ENCODE measurements around the gene NHLH1.

Gene NHLH1

DNA sequence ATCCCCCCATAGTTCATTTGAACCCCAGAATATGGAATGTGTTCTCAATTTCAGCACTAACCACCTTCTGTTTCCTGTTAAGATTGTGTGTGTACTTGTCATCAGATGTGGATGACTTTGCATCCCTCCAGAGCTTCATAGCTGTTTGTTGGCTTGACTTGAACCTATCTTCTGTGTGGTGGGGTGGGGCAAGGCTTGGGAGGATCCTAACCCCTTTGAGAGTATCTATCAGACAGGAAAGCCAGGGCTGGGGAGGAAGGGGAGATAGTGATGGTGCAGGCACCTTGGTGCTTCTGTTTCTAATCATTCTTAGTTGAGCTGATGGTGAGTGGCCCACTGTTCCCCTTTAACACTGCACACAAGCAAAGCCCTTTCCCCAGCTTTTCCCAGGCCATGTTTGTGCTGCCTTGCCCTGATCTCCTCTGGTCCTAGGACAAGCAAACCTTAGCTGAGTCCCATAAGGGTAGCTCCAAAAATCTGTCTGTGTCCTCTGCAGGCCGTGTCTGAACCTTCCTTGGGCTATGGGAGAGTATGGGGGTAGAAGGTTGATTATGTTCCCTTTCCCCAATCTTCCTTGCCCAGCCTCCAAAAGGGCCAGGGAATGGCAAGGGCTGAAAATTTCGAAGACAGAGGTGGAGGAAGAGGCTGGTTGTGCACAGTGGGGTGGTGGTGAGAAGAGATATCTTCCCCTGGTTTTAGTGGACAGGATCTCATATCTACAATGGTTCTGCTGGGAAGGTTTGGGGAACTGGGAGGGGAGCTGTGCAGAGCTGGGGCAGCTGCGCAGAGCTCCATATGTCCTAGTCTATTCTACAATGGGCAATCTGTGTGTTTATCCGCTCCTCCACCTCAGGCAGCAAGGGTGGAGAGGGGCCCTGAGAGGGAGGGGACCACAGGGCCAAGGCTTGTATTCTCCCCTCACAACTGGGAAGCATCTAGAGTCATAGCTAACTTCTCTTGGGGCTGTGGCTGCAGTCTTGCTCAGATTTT, 1.4 kb downstream of the NHLH1 start:
- Histone ChIP-seq H3K9me3 (replicated peaks; ENCODE audit: insufficient read depth, low read length) (no peaks in the 10 kb centered on the region), H3K36me3 (replicated peaks; ENCODE audit: insufficient read depth, low read length) (no peaks in the 10 kb centered on the region), H3K4me2 (ENCODE audit: low read depth, low read length) (no peak overlapping the region), H3K9me2 (replicated peaks; ENCODE audit: insufficient read depth, low read length) (no peaks in the 10 kb centered on the region), H3K27me3 (replicated peaks; ENCODE audit: insufficient read depth, low read length) (no peaks in the 10 kb centered on the region), H2AFZ (ENCODE audit: low read length) (no peak overlapping the region), H3K9ac (ENCODE audit: low read length) (no peak overlapping the region), H3F3A (ENCODE audit: insufficient read depth, low read length) (no peaks in the 10 kb centered on the region), H3K79me2 (ENCODE audit: low read length) (no peaks in the 10 kb centered on the region), H3K4me1 (ENCODE audit: low read length) (no peaks in the 10 kb centered on the region), H3K27ac (ENCODE audit: low read length) (no peak overlapping the region), H4K20me1 (ENCODE audit: insufficient read depth, low read length) (no peaks in the 10 kb centered on the region), H3K4me3 (ENCODE audit: low read length) (no peak overlapping the region)
- no peak for DNase-seq
- TF ChIP-seq, protein P1, sequence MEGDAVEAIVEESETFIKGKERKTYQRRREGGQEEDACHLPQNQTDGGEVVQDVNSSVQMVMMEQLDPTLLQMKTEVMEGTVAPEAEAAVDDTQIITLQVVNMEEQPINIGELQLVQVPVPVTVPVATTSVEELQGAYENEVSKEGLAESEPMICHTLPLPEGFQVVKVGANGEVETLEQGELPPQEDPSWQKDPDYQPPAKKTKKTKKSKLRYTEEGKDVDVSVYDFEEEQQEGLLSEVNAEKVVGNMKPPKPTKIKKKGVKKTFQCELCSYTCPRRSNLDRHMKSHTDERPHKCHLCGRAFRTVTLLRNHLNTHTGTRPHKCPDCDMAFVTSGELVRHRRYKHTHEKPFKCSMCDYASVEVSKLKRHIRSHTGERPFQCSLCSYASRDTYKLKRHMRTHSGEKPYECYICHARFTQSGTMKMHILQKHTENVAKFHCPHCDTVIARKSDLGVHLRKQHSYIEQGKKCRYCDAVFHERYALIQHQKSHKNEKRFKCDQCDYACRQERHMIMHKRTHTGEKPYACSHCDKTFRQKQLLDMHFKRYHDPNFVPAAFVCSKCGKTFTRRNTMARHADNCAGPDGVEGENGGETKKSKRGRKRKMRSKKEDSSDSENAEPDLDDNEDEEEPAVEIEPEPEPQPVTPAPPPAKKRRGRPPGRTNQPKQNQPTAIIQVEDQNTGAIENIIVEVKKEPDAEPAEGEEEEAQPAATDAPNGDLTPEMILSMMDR (IDR thresholded peaks at IDR 0.05; ENCODE audit: low read length) = no peak
- TF ChIP-seq EZH2 (optimal IDR thresholded peaks at IDR 0.05; ENCODE audit: low read depth, low read length) (no peak), EZH2phosphoT487 (IDR thresholded peaks at IDR 0.05; ENCODE audit: low read length) (no peak)

DNA sequence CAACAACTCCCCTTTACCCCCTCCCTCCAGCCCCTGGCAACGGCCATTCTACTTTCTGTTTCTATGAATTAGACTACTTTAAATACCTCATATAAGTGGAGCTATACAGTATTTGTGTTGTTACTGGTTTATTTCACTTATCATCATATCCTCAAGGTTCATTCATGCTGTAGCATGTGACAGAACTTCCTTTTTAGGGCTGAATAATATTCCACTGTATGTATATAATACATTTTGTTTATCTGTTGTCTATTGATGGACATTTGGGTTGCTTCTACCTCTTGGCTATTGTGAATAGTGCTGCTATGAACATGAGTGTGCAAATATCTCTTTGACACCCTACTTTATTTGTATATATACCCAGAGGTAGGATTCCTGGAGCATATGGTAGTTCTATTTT, 2.2 kb downstream of the NHLH1 start:
- DNase-seq = no peak
- no peaks in the 10 kb centered on the region for H3K9me3 ChIP-seq (replicated peaks; ENCODE audit: insufficient read depth, low read length)
- H3K36me3 ChIP-seq (replicated peaks; ENCODE audit: insufficient read depth, low read length) = no peaks in the 10 kb centered on the region
- TF ChIP-seq EZH2phosphoT487 (IDR thresholded peaks at IDR 0.05; ENCODE audit: low read length) (no peak), EZH2 (optimal IDR thresholded peaks at IDR 0.05; ENCODE audit: low read depth, low read length) (no peak)
- TF ChIP-seq, protein P1 (IDR thresholded peaks at IDR 0.05; ENCODE audit: low read length) = no peak
- no peaks in the 10 kb centered on the region for H4K20me1 ChIP-seq (ENCODE audit: insufficient read depth, low read length)
- H3K4me3 ChIP-seq (ENCODE audit: low read length) = no peak overlapping the region
- H3K9me2 ChIP-seq (replicated peaks; ENCODE audit: insufficient read depth, low read length) = no peaks in the 10 kb centered on the region
- no peaks in the 10 kb centered on the region for H3K27me3 ChIP-seq (replicated peaks; ENCODE audit: insufficient read depth, low read length)
- no peaks in the 10 kb centered on the region for H3K79me2 ChIP-seq (ENCODE audit: low read length)
- no peak overlapping the region for H3K9ac ChIP-seq (ENCODE audit: low read length)
- no peaks in the 10 kb centered on the region for H3F3A ChIP-seq (ENCODE audit: insufficient read depth, low read length)
- no peak overlapping the region for H3K27ac ChIP-seq (ENCODE audit: low read length)
- no peak overlapping the region for H2AFZ ChIP-seq (ENCODE audit: low read length)
- no peak overlapping the region for H3K4me2 ChIP-seq (ENCODE audit: low read depth, low read length)
- no peaks in the 10 kb centered on the region for H3K4me1 ChIP-seq (ENCODE audit: low read length)

DNA sequence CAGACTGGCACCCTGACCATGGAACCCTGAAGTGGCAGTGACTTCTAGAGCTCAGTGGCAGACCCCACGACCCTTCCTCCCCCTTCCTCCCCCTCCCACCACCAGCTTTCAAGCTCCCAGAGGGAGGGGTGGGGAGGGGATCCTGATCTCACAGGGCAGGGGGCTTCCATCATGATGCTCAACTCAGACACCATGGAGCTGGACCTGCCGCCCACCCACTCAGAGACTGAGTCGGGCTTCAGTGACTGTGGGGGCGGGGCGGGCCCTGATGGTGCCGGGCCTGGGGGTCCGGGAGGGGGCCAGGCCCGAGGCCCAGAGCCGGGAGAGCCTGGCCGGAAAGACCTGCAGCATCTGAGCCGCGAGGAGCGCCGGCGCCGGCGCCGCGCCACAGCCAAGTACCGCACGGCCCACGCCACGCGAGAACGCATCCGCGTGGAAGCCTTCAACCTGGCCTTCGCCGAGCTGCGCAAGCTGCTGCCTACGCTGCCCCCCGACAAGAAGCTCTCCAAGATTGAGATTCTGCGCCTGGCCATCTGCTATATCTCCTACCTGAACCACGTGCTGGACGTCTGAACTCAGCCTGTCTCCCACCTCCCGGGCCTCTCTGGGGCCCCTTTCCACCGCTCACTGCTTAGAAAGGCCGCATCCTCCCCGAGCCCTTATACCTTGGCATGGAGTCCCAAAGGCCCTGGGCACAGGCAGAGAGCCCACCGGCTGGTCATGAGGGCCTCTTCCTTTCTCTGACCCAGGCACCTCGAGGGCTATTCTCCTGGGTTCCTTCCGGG, 3.9 kb downstream of the NHLH1 start:
- no peak for DNase-seq
- Histone ChIP-seq H2AFZ (ENCODE audit: low read length) (no peak overlapping the region), H3K9me2 (replicated peaks; ENCODE audit: insufficient read depth, low read length) (no peaks in the 10 kb centered on the region)

More for the DNA sequence above, 3.9 kb downstream of the NHLH1 start:
- H3K27me3 ChIP-seq (replicated peaks; ENCODE audit: insufficient read depth, low read length) = no peaks in the 10 kb centered on the region
- no peaks in the 10 kb centered on the region for H3K4me1 ChIP-seq (ENCODE audit: low read length)
- no peaks in the 10 kb centered on the region for H3K36me3 ChIP-seq (replicated peaks; ENCODE audit: insufficient read depth, low read length)
- no peaks in the 10 kb centered on the region for H4K20me1 ChIP-seq (ENCODE audit: insufficient read depth, low read length)
- TF ChIP-seq EZH2 (optimal IDR thresholded peaks at IDR 0.05; ENCODE audit: low read depth, low read length) = no peak
- no peak for TF ChIP-seq EZH2phosphoT487 (IDR thresholded peaks at IDR 0.05; ENCODE audit: low read length)
- TF ChIP-seq, protein P1 (IDR thresholded peaks at IDR 0.05; ENCODE audit: low read length) = no peak
- H3K9me3 ChIP-seq (replicated peaks; ENCODE audit: insufficient read depth, low read length) = no peaks in the 10 kb centered on the region
- no peak overlapping the region for H3K9ac ChIP-seq (ENCODE audit: low read length)
- no peak overlapping the region for H3K4me3 ChIP-seq (ENCODE audit: low read length)
- H3K27ac ChIP-seq (ENCODE audit: low read length) = no peak overlapping the region
- H3F3A ChIP-seq (ENCODE audit: insufficient read depth, low read length) = no peaks in the 10 kb centered on the region
- no peaks in the 10 kb centered on the region for H3K79me2 ChIP-seq (ENCODE audit: low read length)
- H3K4me2 ChIP-seq (ENCODE audit: low read depth, low read length) = no peak overlapping the region
